GM21381 (cell line): ENCODE data around the gene ETNK2.

Experiments used
- ATAC-seq: cut with Tn5 transposase; IDR thresholded peaks from one replicate; pipeline ENCODE4 v1.9.1; 2021; ENCODE audit warnings: mild to moderate bottlenecking, moderate library complexity; ENCODE audit not compliant: unreplicated experiment

Gene ETNK2

GRCh38 chr1:204149635-204150565 is 1.9 kb downstream of the ETNK2 start:
- ATAC-seq = no peak

- ATAC-seq = no peak
Measured at GRCh38 chr1:204149107-204149506, 2.7 kb downstream of the ETNK2 start.

- no peak for ATAC-seq
Measured at GRCh38 chr1:204147406-204148383, 4.1 kb downstream of the ETNK2 start.

GRCh38 chr1:204146965-204147364 is 4.9 kb downstream of the ETNK2 start:
- ATAC-seq = no peak

- ATAC-seq = no peak
Measured at GRCh38 chr1:204146309-204146708, 5.5 kb downstream of the ETNK2 start.

- no peak for ATAC-seq
Measured at GRCh38 chr1:204145033-204145504, 6.8 kb downstream of the ETNK2 start.

GRCh38 chr1:204143276-204144041 is 8.4 kb downstream of the ETNK2 start:
- no peak for ATAC-seq

- ATAC-seq = no peak
Measured at GRCh38 chr1:204142032-204142974, 9.5 kb downstream of the ETNK2 start.

GRCh38 chr1:204141131-204141530 is 10.7 kb downstream of the ETNK2 start:
- ATAC-seq = no peak

- no peak for ATAC-seq
Measured at GRCh38 chr1:204139952-204140351, 11.9 kb downstream of the ETNK2 start.

GRCh38 chr1:204139088-204139487 is 12.8 kb downstream of the ETNK2 start:
- no peak for ATAC-seq

- ATAC-seq = no peak
Measured at GRCh38 chr1:204136814-204137213, 15.0 kb downstream of the ETNK2 start.

- ATAC-seq = no peak
Measured at GRCh38 chr1:204134103-204134502, 17.7 kb downstream of the ETNK2 start.

- ATAC-seq = no peak
Measured at GRCh38 chr1:204132718-204133117, 19.1 kb downstream of the ETNK2 start.

- no peak for ATAC-seq
Measured at GRCh38 chr1:204131978-204132377, 19.9 kb downstream of the ETNK2 start.

GRCh38 chr1:204130981-204131892 is 20.6 kb downstream of the ETNK2 start:
- no peak for ATAC-seq

- ATAC-seq = no peak
Measured at GRCh38 chr1:204130178-204130577, 21.7 kb downstream of the ETNK2 start.
